ENCODE measurements around the gene TSPAN18.

TSPAN18 gene, protein sequence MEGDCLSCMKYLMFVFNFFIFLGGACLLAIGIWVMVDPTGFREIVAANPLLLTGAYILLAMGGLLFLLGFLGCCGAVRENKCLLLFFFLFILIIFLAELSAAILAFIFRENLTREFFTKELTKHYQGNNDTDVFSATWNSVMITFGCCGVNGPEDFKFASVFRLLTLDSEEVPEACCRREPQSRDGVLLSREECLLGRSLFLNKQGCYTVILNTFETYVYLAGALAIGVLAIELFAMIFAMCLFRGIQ

DNA sequence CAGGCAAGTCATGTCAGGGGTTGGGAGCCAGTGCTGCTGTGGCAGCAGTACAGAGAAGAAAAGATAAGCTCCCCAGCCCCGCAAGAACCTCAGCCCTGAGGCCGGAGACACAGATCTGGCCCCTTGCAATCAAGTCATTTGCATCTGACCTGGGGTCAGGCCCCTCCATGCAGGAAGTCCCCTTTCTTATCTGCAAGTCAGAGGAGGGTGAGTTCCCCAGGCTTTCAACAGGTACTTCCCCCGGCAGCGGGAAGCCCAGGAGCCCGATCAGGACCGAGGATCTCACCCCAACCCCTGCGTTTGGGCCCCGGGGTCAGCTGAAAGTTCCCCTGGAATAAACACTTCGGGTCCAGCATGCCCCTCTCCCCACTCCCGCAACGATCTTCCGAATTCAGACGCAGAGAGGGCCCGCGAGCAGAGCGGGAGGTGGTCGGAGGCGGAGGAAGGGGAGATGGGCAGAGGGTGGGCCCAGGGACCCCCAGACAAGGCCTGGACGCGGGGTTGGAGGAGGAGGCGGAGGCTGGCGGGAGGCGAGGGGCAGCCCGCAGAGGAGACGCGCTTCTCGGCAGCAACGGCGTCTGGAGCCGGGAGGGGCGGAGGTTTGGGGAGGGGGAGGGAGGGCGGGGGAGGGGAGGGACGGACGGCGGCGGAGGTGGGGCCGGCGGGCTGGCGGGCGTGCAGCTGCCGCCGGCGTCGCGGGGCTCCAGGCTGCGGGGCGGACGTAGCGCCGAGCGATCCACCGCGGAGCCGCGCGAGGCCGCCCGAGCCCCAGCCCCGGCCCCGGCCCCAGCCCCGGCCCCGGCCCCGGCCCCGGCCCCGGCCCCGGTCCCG lies at the start of gene TSPAN18:
Gene TSPAN18, plus strand, starts transcription at position 680 of the 831 bp plus-strand sequence. CDS start 179,455 bp downstream, outside the sequence.
- in situ Hi-C loops (cut with MboI; ENCODE audit: low pct_unique_long_range_greater_than_20kb, low sequenced_read_pairs) = no loop called here
- DNase-seq = peak; percentile 30

GRCh38 chr11:44680982-44681597 lies 45.7 kb upstream of the TSPAN18 start:
- no peak for DNase-seq
- in situ Hi-C loops (cut with MboI; ENCODE audit: low pct_unique_long_range_greater_than_20kb, low sequenced_read_pairs) = no loop called here

- DNase-seq = no peak
- in situ Hi-C loops (cut with MboI; ENCODE audit: low pct_unique_long_range_greater_than_20kb, low sequenced_read_pairs) = no loop called here
These were observed 45.1 kb upstream of the TSPAN18 start for GRCh38 chr11:44681698-44682097.

GRCh38 chr11:44684859-44685281 lies 41.9 kb upstream of the TSPAN18 start:
- in situ Hi-C loops (cut with MboI; ENCODE audit: low pct_unique_long_range_greater_than_20kb, low sequenced_read_pairs) = no loop called here

GRCh38 chr11:44687388-44687787 lies 39.4 kb upstream of the TSPAN18 start:
- DNase-seq = no peak
- in situ Hi-C loops (cut with MboI; ENCODE audit: low pct_unique_long_range_greater_than_20kb, low sequenced_read_pairs) = no loop called here

More at GRCh38 chr11:44684859-44685281, 41.9 kb upstream of the TSPAN18 start:
- DNase-seq = no peak

DNA sequence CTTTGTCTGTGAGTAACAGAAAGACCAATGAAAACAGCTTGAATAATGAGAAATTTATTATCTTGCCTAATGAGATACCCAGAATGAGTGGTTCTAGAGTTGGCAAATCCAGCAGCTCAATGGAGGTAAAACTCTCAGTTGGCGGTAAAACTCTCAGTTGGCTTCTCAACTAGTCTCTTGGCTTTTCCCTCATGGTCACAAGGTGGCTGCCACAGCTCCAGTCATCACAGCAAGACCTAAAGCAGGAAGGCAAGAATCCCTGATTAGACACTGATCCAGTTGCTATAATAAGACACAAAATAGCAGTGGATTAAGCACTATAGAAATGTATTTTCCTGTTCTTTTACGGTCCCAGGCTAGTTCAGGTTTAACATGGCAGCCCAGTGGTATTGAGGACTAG lies 37.5 kb upstream of the TSPAN18 start:
- DNase-seq = no peak
- in situ Hi-C loops (cut with MboI; ENCODE audit: low pct_unique_long_range_greater_than_20kb, low sequenced_read_pairs) = no loop called here

GRCh38 chr11:44690651-44691050 lies 36.1 kb upstream of the TSPAN18 start:
- in situ Hi-C loops (cut with MboI; ENCODE audit: low pct_unique_long_range_greater_than_20kb, low sequenced_read_pairs) = no loop called here
- no peak for DNase-seq

DNA sequence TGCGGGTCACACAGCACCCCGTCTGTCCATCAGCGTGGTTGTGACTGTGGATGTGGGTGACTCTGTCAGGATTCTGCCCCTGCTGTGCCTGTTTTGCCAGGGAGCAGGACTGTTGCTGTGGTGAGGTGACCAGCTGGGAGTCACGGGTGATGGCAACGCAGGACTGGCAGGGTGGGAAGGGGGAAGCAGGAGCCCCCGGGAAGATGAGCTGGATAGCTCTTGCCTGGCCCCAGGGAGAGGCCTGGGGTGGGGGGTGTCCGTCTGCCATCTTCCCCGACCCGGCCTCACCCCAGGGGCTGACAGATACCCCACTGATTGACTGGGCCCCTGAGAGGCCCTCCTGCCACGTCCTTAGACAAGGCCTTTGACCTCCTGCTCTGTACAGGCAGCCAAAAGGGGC lies 34.3 kb upstream of the TSPAN18 start:
- no peak for DNase-seq
- in situ Hi-C loops (cut with MboI; ENCODE audit: low pct_unique_long_range_greater_than_20kb, low sequenced_read_pairs) = no loop called here

DNA sequence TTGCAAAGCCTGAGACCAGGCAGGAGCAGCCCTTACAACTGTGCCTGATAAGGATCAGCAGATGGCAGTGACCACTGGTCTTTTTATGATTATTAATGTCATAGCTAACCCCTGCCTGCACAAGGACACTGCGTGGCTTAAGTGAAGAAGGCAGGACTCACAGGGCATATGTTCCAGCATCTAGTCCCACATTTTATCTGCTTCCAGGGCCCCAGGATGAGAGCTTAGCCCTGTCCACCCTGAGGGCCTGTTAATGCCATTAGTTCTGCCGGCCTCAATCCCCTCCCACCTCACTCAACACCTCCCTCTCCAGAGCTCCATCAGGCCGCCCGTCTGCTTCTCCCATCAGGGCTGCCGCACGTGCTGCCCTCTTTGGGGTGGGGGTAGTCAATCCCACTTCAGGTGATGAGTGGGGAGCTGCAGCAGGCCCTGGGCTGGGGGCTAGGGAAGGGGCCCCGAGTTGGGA lies 33.1 kb upstream of the TSPAN18 start:
- in situ Hi-C loops (cut with MboI; ENCODE audit: low pct_unique_long_range_greater_than_20kb, low sequenced_read_pairs) = no loop called here

DNA sequence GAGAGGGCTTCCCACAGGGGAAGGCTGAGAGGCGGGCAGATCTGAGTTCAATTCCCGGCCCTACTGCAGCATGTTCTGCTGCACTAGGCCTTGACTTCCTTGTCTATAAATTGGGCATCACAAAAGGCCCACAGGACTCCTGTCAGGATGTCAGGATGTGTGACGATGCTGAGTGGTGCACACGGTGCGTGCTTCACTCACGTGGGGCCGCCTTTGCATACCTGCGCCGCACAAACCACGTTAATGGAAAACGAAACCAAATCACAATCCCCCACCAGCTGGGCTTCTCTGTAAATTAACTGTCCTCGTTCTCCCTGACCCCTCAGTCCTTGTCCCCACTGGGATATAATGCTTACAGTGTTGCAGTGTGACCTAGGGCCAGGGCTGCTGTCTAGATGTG lies 32.3 kb upstream of the TSPAN18 start:
- in situ Hi-C loops (cut with MboI; ENCODE audit: low pct_unique_long_range_greater_than_20kb, low sequenced_read_pairs) = no loop called here
- no peak for DNase-seq

More for the DNA sequence above, 33.1 kb upstream of the TSPAN18 start:
- DNase-seq = no peak

GRCh38 chr11:44695169-44695833 lies 31.5 kb upstream of the TSPAN18 start:
- in situ Hi-C loops (cut with MboI; ENCODE audit: low pct_unique_long_range_greater_than_20kb, low sequenced_read_pairs) = no loop called here

DNA sequence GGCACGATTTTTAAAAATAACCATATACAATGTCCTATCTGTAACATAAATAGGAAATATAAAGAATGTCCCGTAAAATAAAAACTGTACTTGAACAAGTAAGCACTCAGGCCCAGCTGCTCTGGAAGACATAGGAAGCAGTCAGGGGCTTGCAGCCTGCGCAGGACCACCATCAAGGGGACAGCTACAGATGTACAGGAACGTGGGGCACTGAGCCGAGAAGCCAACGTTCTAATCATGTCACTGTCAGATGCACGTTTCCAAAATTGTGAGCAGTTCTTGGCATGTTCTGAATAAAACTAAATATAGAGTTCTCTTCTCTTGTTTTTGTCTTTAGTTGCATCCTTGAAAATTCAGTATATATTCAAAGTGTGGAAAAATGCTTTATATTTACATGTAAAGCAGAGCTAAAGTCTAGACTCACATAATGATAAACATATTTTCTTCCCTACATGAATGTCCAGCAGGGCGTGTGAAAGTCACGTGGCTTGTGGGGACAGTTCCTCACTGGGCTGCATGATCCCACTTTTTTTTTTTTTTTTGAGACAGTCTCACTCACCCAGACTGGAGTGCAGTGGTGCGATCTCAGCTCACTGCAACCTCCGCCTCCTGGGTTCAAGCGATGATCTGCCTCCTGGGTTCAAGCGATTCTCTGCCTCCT lies 28.4 kb upstream of the TSPAN18 start:
- in situ Hi-C loops (cut with MboI; ENCODE audit: low pct_unique_long_range_greater_than_20kb, low sequenced_read_pairs) = no loop called here
- no peak for DNase-seq

More at GRCh38 chr11:44695169-44695833, 31.5 kb upstream of the TSPAN18 start:
- no peak for DNase-seq

GRCh38 chr11:44699497-44700408 lies 27.0 kb upstream of the TSPAN18 start:
- no peak for DNase-seq
- in situ Hi-C loops (cut with MboI; ENCODE audit: low pct_unique_long_range_greater_than_20kb, low sequenced_read_pairs) = no loop called here

DNA sequence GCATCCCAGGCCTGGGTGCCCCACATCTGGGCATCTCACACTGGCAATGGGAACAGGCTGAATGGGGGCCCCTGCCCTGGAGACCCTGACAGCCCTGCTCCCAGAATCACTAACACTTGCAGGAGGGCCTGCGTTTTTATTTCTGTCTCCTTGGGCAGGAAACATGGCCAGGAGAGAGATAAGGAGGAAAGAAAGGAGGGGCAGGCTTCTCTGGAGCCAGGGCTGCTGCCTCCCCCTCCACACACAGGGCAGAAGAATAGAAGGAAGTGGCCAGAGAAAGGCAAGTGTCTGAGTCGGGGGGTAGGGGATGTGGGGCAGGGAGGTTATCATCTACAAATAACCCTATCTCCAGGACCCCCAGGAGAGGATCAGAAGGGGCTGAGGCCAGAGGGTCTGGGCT lies 25.5 kb upstream of the TSPAN18 start:
- no peak for DNase-seq
- in situ Hi-C loops (cut with MboI; ENCODE audit: low pct_unique_long_range_greater_than_20kb, low sequenced_read_pairs) = no loop called here

GRCh38 chr11:44702889-44703288 lies 23.9 kb upstream of the TSPAN18 start:
- in situ Hi-C loops (cut with MboI; ENCODE audit: low pct_unique_long_range_greater_than_20kb, low sequenced_read_pairs) = no loop called here
- no peak for DNase-seq

GRCh38 chr11:44707094-44707493 lies 19.7 kb upstream of the TSPAN18 start:
- in situ Hi-C loops (cut with MboI; ENCODE audit: low pct_unique_long_range_greater_than_20kb, low sequenced_read_pairs) = no loop called here
- no peak for DNase-seq

DNA sequence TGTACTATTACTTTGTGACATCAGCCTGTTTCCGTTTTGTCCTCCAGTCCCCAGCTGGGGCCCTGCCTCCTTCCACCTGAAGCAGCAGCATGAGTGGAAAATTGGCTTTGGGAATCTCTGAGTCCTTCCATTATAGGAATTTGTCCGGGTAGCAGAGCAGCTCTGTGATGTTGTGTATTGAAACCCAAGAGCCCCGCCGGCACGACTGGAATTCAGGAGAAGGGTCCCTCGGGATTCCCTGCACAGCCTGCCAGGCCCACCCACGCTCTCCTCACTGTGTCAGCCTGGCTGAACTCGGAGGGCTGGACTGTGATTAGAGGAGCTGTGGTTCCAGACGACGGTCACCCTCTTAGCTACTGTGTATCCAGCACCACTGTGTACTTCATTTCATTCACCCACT lies 18.8 kb upstream of the TSPAN18 start:
- DNase-seq = no peak
- in situ Hi-C loops (cut with MboI; ENCODE audit: low pct_unique_long_range_greater_than_20kb, low sequenced_read_pairs) = no loop called here
